SW 1271 (cell line): ENCODE results near the gene P3H2.

Source experiments
- DNase-seq, 2 experiments: peaks; one replicate each; lab custom pipeline; 2025; lab: John Stamatoyannopoulos, UW

The P3H2 gene

DNA sequence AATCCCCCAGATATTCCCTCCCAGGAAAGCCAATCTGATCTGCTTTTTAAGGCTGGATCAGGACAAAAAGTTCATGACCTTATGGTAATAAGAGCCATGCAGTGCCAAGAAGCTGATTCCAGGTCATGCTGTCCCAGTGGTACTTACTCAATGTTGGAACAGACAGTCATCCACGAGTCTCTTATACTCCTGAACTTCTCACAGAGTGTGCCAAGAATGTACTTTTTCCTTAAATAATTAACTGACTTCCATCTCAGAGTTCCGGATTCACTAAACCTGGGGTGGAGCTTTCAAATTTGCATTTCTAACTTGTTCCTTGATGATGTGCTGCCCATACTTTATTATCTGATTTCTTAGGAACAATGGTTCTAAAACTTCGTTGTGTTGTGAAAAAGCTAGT is 3.4 kb upstream of the P3H2 start:
- no peak for DNase-seq

DNA sequence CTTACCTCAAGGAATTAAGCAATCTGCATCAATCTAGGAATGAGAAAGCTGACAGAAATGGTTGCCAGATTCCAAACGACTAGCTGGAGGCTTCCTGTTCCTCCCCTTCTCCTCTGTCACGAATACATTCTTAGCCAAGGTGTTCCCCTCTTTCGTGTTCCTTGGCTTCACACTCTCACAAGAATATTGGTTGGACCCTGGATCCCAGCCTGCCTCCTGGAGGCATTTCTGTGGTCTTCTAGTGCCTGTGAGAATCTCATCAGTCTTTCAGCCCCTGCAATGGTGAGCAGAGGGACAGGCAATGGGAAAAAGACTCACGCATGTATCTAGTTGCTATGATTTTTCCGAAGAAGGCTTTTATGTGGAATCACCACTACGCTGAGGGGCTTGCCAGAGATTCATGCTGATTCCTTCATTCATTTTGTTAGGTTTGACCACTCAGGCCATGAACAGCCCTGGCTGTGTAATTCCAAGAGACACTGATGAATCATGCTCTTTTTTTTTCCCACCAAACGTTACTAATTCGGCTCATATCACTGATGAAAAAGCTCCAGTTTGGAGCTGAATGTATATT is 1.6 kb upstream of the P3H2 start:
- DNase-seq, result no peak

DNA sequence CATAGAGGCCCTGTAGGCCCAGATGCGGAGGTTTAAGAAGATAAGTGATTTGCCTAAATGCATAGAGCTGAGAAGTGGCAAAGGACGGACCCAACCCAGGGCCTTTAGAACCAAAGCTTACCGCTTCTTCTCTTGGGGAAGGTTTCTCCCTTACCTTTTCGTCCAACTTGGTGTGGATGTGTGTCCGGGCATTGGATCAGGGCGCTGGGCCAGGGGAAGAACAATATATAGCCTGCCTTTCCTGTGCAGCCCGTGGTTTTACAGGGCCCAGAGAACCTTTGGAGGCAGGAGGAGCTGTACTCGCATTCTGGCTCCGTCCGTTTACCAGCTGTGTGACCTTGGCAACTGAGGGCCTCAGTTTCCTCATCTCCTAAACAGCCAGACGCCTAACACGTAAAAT is 686 bp upstream of the P3H2 start:
- DNase-seq, result no peak

DNA sequence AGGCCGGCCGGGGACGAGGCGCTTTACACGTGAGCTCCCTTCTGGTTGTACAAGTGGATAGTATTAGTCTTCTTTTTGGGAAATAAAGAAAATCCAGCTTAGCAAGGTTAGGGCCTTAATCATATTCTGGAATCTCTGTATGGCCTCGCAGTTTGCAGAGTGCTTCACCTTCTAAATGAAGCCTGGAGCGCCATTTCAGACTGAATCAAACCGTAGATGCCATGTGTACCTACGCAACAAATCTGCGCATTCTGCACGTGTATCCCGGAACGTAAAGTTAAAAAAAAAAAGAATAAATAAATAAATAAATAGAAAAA is 322 bp upstream of the P3H2 start:
- DNase-seq, result no peak

DNA sequence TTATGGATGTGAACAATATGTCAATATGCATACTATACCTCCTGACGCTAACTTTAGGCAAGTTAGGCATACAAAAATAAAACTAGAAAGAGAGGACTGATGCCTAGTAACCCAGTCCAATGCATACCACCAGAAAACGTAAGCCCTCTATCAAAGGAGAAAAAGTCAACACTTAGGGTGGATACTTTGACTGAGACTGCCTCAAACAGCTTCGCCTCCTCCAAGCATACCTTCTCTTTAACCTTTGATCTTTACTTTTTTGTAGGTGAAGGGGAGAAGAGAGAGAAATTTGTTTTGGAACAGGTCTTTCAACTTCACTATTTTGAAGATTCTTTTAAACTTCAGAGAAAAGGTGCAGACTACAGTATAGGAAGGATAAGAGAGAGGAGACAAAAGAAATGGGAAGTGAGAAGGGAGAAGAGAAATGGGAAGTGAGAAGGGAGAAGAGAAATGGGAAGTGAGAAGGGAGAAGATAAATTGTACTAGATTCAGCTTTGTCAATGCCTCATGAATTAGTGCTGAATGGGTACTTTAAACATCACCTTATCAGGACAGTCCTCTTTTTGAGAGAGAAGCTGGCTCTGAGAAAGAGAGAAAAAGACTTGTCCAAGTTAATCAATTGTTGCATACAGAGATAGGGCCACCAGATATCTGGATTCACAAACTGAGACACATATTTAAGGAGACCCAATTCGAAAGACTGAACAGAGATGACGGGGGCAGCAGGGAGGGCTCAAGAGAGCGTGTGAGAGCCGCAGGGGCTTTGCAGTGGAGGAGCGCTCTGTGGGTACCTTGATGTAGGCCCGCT is 1.0 kb downstream of the P3H2 start:
- no peak for DNase-seq

DNA sequence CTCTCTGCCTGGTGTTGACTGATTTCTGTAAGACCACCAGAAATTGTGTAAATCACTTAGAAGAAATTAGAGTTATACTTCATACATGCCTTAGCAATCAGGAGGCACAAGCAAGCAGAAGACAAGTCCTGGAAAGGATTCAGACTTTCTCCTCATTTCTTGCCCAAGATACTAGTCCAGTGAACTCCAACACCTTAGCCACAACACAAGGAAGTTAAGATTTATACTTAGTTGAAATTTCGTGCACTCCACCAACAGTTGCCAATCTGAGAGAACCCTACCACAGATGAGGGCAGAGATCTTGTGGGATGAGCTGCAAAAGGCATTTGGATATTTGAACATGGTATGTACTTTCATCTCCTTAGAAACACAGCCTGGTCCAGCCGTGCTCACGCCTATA is 2.3 kb downstream of the P3H2 start:
- no peak for DNase-seq

DNA sequence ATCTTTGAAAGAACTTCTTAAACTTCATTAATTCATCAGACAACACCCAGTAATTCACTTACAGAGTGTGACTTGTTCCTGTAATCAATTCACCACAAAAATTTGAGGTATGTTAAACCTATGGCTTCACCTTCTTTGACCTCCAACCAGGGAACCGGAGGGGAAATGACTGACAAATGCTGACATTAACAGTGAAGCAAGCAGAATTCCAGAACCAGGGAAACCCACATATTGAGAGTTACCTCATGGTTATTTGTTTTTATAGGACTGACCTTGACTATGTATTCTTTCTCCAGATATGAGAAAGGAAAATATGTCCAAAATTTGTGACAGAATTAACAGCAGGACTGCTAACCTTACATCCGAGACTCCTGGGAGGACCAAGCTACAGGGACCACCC is 2.7 kb downstream of the P3H2 start:
- peak in 1 of 2 experiments; percentile 47 for DNase-seq

DNA sequence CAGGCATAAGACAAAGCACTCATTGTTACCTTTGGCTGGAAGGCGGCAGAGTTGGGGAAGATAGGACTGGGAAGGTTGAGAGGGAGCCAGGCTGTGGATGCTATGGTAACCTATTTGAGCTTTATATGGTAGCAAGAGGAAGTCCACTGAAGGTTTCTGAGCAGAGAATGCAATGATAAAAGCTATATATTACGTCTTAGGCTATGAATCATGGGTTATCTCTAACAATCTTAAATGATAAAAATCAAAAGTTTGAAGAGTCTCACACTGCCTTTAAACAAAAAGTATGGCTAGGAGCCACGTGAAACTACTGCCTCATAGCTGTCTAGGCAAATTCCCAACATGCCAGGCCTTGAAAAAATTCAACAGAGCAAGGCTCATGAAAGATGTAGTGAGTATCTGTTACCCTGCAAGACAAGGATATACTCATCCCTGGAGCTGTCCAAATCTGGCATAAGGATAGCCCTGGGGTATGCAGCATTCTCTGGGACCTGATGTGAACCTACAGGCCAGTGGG is 4.1 kb downstream of the P3H2 start:
- DNase-seq, result no peak

DNA sequence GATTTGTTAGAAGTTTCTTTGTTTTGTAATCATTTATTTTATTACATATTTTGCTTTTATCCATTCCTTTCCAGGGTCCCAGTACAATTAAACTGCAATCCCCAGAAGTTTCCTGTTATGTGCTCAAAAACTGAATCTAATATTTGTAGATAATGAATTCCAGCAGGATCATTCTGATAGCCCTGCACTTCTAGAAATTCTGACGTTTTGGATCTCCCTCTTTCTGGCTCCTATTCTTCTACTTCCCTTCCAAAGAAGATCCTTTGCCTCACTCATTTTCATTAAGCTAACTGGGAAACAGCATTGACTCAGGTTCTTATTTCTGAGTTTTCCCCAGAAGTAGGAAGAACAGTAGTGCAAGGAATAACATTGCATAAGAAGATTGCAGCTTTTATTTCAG is 9.9 kb downstream of the P3H2 start:
- no peak for DNase-seq

DNA sequence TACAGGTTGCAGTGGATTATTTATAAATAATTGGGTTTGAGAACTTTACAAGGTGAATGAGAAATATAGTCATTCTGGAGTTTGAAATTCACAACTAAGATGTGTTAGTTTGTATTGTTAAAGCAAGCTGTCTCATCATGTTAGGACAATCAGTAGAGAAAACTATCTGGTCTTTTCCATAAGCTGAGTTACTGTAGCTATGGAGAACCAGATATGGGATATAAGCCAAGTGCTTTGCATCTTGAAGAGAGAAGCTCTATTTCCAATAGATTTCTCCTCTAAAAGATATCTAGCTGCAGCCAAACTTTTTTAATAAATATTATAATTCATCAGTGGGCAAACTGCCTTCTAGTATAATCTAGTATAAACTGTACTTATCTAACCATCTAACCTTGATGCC is 11.3 kb downstream of the P3H2 start:
- no peak for DNase-seq

DNA sequence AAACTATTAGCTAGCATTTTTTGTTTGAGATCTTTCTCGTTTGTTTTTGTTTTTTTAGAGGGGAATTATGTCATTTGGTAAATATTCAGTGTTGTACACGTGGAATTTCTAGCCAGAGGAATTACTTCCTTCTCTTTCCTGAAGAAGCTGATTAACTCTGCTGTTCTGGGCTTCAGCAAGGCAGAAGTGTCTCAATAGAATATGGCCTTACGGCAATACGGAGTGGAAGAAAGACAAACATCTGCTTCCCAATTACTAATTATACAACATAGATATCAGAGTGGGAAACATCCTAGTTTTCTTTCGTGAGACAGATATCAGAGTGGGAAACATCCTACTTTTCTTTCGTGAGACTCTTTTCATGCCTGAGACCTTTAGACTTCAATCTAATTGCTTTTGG is 11.9 kb downstream of the P3H2 start:
- DNase-seq, result no peak

DNA sequence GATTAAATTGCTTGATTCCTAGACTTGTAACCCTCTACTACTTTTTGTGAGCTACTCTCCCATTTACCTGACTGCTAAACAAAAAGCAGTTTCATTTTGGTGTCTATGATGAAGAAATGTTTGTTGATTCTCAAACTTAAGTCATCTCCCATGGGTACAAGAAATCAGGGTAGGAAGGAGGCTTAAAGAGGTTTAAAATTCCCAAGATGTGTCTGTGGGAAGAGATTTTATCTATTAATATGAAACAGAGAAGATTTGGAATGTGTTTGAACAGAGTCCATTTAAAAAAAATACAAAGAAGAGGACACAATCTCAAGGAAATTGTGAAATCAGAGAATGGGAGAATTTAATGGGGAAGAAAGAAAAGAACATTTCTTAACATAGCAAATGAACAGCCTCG is 14.8 kb downstream of the P3H2 start:
- no peak for DNase-seq

DNA sequence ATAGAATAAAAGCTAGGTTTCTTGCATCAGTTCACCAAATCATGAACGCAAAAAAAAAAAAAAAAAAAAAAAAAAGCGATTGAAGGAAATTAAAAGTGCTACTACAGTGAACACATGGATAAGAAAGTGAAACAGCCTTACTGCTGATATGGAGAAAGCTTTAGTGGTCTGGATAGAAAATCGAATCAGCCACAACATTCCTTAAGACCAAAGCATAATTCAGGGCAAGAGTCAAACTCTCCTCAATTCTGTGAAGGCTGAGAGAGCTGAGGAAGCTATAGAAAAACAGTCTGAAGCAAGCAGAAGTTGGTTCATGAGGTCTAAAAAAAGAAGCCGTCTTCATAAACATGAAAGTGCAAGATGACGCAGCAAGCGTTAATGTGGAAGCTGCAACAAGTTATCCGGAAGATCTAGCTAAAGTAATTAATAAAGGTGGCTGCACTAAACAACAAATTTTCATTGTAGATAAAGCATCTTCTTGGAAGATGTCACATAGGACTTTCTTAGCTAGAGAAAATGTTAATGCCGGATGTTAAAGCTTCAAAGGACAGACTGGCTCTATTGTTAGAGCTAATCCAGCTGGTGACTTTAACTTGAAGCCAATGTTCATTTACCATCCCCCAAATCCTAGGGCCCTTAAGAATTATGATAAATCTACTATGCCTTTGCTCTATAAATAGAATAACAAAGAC is 19.2 kb downstream of the P3H2 start:
- DNase-seq, result no peak

DNA sequence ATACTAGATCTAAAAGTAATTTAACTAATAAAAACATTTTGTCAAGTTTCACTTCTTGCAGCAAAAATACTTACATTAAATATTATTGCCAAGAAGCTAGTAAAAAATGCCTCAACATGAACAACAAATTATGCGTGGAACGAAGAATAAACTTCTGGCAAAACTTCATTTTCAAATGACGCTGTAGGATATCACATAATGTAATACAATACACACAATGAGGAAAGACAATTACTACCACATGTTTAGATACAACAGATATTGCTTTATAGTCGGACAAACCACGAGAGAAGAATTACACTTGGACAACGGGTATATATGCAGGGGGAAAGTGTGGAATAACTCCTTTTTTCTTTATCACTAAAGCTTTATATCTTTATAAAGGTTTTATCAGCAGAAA is 21.6 kb downstream of the P3H2 start:
- DNase-seq, result no peak

DNA sequence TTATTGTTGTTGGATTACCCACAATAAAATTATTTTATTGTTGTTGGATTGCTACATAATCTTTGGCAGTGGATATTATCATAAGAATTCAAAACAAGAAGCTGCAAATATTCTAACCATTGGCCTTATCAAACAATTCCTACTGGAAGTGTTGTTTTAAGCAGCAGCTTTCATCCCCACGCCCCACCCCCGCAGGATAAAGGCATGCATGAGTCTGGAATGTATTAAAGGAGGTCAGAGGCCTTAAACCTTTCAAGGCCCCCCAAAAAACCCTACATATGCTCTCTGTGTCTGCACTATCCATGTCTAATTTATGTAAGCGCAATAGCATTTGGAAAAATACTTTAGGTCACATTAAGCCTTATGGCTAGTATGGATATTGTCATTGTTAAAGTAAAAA is 23.1 kb downstream of the P3H2 start:
- DNase-seq, result no peak

DNA sequence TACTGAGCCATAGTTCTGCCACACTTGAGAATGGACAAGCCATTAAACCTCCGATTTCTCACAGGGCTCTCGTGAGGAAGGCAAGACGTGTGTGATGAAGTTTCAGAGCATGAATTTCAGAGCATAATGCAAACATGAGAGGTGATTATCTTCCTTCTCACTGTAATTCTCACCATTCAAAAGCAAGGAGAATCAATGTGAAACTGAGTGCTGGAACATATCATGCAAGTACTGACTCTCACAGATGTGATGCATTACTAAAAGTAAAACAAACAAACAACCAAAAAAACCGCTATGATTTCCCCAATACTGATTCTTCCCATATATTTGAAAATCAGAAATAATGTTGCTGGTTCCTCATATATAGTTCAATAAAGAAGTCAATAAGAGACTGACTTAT is 23.7 kb downstream of the P3H2 start:
- no peak for DNase-seq

DNA sequence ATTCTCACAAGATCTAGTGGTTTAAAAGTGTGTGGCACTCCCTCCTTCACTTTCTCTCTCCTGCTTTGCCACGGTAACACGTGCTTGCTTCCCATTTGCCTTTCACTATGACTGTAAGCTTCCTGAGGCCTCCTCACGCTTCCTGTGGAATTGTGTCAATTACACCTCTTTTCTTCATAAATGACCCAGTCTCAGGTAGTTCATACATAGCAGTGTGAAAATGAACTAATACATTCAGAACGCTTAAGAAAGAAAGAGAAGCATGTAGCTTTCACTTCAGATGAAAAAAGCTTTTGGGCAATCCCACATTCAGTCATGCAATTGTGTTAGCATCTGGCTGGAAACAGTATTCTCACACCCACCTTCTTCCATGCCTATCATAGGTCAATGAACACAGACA is 24.4 kb downstream of the P3H2 start:
- no peak for DNase-seq

DNA sequence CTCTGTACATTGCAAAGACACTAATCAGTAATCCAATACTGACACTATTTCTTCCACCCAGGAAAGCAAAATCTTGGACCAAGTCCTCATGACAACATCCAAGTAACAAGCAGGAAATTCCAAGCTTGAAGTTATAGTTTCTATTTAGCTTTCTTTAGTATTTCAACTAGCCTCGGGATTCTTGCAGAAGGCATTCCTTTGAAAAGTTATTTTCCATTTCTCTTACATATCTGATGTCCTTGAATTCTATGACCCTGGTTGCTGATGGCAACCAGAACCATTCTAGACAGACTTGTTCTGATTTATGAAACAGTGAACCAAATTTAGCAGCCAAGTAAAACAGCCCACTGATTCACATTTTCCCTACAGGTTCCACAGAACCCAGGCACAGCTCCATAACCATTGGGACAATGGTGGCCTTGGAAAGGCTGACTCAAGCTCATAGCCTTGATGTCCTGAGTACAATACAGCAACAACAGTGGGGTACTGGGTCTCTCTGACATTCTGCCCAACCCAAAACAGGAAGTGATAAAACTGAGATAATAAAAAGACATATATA is 26.5 kb downstream of the P3H2 start:
- peak in 1 of 2 experiments; percentile 35 for DNase-seq

DNA sequence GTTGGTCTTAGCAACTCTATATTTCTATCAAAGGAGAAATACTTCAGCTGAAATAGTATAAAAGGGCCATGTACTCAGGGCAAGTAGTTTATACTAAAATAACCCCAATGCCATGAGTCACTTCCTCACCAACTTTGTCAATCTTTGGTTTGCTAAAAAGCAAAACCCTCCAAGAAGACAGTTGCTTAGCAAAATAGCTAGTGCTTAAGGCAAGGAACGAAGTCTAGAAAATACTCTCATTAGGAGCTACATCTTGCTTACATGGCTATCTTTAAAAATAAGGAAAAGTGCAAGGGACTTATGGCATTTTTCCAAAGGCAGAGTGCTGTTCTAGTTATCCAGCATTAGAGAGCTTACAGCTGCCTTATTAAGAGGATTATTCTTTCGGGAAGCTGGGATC is 28.4 kb downstream of the P3H2 start:
- DNase-seq, result peak; percentile 22 to 54

DNA sequence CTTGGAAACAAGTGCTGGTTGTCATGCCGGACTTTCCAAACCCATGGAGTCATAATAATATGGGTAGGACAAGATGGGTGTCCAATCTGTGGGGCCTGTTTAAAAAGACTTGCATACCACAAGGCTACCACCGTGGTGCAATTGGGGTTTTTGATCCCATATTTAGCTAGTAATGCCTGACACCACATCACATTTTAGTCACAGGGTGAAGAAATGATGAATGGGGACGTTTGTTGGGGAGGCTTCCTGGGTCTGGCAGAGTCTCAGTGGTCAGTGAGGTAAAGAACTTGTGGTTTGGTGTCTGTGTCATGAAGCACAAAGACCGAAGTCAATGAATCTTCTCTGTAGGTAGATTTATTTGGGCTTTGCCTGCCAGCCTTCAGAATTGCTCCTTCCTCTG is 31.0 kb downstream of the P3H2 start:
- DNase-seq, result no peak

DNA sequence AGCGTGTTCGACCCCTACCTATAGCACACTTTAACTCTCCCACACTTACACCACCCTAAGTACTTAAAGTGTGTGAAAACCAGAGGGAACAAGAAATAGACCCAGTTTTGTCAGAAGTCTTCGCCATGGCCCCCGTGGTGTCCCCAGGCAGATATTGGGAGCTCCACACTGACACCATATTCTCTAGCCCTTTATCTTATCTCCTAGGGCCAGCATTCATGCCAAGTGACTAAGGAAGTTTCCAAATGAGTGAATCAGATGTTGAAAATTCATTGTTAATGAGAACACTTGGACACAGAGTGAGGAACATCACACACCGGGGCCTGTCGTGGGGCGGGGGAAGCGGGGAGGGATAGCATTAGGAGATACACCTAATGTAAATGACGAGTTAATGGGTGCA is 31.8 kb downstream of the P3H2 start:
- no peak for DNase-seq

DNA sequence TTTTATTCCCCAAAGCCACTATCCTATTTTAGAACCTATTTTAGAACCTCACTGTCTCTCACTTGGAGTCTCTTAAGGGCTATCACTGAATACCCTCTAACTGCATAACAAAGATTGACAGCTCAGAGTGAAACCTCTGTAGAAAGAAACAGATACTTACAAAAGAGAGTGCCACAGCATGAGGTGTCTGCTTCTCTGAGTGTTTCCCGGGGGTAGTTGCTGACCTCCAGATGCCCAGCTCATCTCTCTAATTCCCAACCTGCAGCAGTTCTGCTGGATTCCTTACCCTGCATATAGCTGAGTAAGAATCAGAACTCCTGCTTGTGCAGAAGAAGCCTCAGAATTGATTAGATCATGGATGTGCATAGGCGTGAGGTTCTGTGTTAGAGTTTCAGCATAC is 34.5 kb downstream of the P3H2 start:
- DNase-seq, result no peak

DNA sequence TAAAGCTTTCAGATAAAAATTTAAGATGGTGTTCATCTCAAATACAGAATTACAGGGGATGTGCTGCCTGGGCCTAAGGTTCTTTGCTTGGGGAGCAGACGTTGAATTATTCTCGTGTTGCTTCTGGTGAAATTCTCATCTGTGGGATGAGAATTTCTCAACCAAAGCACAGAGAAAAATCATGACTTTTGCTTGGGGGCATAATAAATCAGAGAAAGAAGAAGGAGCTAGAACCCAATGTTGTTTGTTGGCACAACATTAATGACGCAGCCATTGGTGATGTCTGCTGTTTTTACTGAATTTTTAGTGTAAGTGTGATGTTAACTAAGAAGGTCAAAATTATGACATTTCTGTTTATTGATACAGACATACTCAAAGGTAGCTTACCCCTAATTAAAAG is 35.7 kb downstream of the P3H2 start:
- DNase-seq, result no peak
